ENCODE results near the gene KDELR3. TPM values are rescaled to one million over a fixed set of nuclear protein-coding genes. Genes with fewer than 3 reads are reported as not detected.
A peak's percentile ranks its signal among the peaks of the same experiment; 100 is the strongest.

KDELR3 gene
- total RNA-seq, 1 experiment from 2014 or later: 16.1 TPM

GRCh38 chr22:38461057-38461413, 6.9 kb upstream of the KDELR3 start:
- Mint-ChIP-seq H3K9me3 (ENCODE audit: low read depth, unreplicated experiment) (no peaks in the 10 kb centered on the region), H3K27me3 (ENCODE audit: unreplicated experiment) (peaks cover 98% of the 10 kb centered on the region), H3K4me1 (ENCODE audit: low read depth, unreplicated experiment) (peaks cover 28% of the 10 kb centered on the region), H3K27ac (ENCODE audit: unreplicated experiment) (no peak overlapping the region), H3K4me3 (ENCODE audit: low read depth, unreplicated experiment) (peak overlapping the region; percentile 55), H3K36me3 (ENCODE audit: insufficient read depth, unreplicated experiment) (peaks cover 15% of the 10 kb centered on the region)
- BruUV-seq (replicated peaks): no TSS peak
- CTCF ChIA-PET: interaction anchor here (1.3 kb wide), 1 partner anchor 409 kb away, joined by 4 read pairs; no protein-coding TSS in a partner anchor
- no peak for TF ChIP-seq CTCF (IDR thresholded peaks at IDR 0.05; ENCODE audit: unreplicated experiment)
- intact Hi-C loops (cut with micrococcal nuclease; ENCODE audit: unreplicated experiment): no loop called here
- DNase-seq: no peak

DNA sequence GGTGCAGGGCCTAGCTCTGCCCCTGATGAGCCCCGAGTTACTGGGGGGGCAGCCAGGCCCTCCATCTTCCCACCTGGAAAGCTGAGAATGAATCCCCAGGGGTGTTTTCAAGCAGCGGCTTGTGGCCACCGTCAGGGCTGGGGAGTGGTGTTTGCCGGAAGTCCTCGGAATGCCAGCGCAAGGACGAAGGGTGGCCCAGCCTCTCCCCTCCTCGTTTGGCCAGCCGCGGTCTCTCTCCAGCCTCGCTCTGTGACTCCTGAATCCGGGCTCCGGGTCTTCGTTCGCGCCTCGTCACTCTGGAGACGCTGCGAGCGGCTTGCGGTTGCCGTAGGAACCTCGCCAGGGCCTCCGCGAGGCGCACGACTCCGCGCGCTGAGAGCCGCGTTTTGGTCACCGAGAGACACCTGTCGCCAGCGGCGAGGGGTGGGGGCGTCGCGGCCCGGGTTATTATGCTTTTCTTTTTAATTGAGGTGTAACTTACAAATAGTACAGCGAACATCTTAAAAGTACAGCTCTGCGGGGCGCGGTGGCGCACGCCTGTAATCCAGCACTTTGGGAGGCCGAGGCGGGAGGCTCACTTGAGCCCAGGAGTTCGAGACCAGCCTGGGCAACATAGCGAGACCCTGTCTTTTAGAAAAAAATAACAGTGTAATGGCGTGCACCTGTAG, 6.3 kb upstream of the KDELR3 start:
- peaks cover 93% of the 10 kb centered on the region for H3K27me3 Mint-ChIP-seq (ENCODE audit: unreplicated experiment)
- H3K4me1 Mint-ChIP-seq (ENCODE audit: low read depth, unreplicated experiment): peaks cover 27% of the 10 kb centered on the region
- peak overlapping the region; percentile 55 for H3K4me3 Mint-ChIP-seq (ENCODE audit: low read depth, unreplicated experiment)
- intact Hi-C loops (cut with micrococcal nuclease; ENCODE audit: unreplicated experiment): no loop called here
- no peak overlapping the region for H3K27ac Mint-ChIP-seq (ENCODE audit: unreplicated experiment)
- DNase-seq: peak; percentile 92
- peaks cover 10% of the 10 kb centered on the region for H3K36me3 Mint-ChIP-seq (ENCODE audit: insufficient read depth, unreplicated experiment)
- no peak for TF ChIP-seq CTCF (IDR thresholded peaks at IDR 0.05; ENCODE audit: unreplicated experiment)
- H3K9me3 Mint-ChIP-seq (ENCODE audit: low read depth, unreplicated experiment): no peaks in the 10 kb centered on the region
- CTCF ChIA-PET: interaction anchor here (1.3 kb wide), 1 partner anchor 409 kb away, joined by 4 read pairs; no protein-coding TSS in a partner anchor
- BruUV-seq (replicated peaks): no TSS peak

- no TSS peak for BruUV-seq (replicated peaks)
- no peak for DNase-seq
- TF ChIP-seq CTCF (IDR thresholded peaks at IDR 0.05; ENCODE audit: unreplicated experiment): no peak
- Mint-ChIP-seq H3K9me3 (ENCODE audit: low read depth, unreplicated experiment) (no peaks in the 10 kb centered on the region), H3K4me1 (ENCODE audit: low read depth, unreplicated experiment) (peaks cover 20% of the 10 kb centered on the region), H3K4me3 (ENCODE audit: low read depth, unreplicated experiment) (no peak overlapping the region), H3K36me3 (ENCODE audit: insufficient read depth, unreplicated experiment) (peaks cover 17% of the 10 kb centered on the region), H3K27me3 (ENCODE audit: unreplicated experiment) (peaks cover 77% of the 10 kb centered on the region), H3K27ac (ENCODE audit: unreplicated experiment) (no peak overlapping the region)
- intact Hi-C loops (cut with micrococcal nuclease; ENCODE audit: unreplicated experiment): no loop called here
- CTCF ChIA-PET: interaction anchor here (0.5 to 0.7 kb wide), 3 partner anchors 108 to 1807 kb away, joined by 3 to 5 read pairs (median 3); no protein-coding TSS in a partner anchor
These were observed 4.7 kb upstream of the KDELR3 start for GRCh38 chr22:38462960-38463784.

- CTCF ChIA-PET: no interaction called here
- intact Hi-C loops (cut with micrococcal nuclease; ENCODE audit: unreplicated experiment): no loop called here
- Mint-ChIP-seq H3K27me3 (ENCODE audit: unreplicated experiment) (peaks cover 57% of the 10 kb centered on the region), H3K36me3 (ENCODE audit: insufficient read depth, unreplicated experiment) (peaks cover 19% of the 10 kb centered on the region), H3K4me3 (ENCODE audit: low read depth, unreplicated experiment) (no peak overlapping the region), H3K27ac (ENCODE audit: unreplicated experiment) (no peak overlapping the region), H3K9me3 (ENCODE audit: low read depth, unreplicated experiment) (no peaks in the 10 kb centered on the region), H3K4me1 (ENCODE audit: low read depth, unreplicated experiment) (peaks cover 18% of the 10 kb centered on the region)
- no peak for TF ChIP-seq CTCF (IDR thresholded peaks at IDR 0.05; ENCODE audit: unreplicated experiment)
- BruUV-seq (replicated peaks): no TSS peak
- no peak for DNase-seq
These were observed 2.8 kb upstream of the KDELR3 start for GRCh38 chr22:38464992-38465672.

Measured in Calu3 (cell line).